Neural progenitor cell (in vitro differentiated cells): ENCODE data around the gene WDR36.

Experiments
- EZH2 ChIP-seq: fragments of 200-600 bp; sonication (generic); IDR thresholded peaks from 2 replicates; pipeline ENCODE4 v1.6.1; 2017; ENCODE audit warnings: antibody characterized with exemption, mild to moderate bottlenecking, moderate library complexity
- EZH2phosphoT487 ChIP-seq: fragments of 200-600 bp; sonication (generic); IDR thresholded peaks from 2 replicates; pipeline ENCODE4 v1.6.1; 2017; ENCODE audit warnings: antibody characterized with exemption
- TF ChIP-seq, protein P1 (sequence below): fragments of 200-600 bp; sonication (generic); IDR thresholded peaks from 2 replicates; pipeline ENCODE4 v1.5.1; 2017; ENCODE audit warnings: antibody characterized with exemption, mild to moderate bottlenecking

DNA sequence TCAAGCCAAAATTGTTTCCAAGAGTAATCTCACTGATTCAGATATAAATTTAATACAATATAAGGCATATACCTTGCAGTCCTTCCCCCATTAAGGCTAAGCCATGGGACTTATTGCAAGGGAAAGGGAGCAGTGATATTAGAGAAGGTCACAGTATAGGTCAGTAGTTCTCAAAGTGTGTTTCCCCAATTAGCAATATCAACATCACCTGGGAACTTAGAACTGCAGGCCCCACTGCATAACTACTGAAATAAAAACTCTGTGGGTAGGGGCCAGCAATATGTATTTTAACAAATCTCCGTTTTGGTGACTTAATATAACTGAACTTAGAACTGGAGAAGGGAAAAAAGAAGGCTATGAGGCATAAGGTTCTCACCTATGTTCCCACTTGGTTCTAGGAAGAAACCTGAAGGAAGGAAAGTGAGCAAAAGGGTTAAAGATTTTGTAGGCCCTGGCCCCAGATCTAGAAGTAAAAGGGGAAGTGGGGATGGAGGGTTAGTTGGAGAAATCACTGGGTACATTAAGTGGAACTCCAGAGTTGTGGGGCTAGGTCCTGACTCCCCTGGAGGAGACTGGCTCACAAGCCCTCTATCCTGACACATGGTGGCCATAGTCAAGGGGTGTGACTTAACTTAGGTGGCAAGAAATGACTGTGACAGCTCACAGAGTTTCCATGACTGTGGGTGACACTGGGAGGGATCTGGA, 40.7 kb downstream of the WDR36 start:
- TF ChIP-seq, protein P1, sequence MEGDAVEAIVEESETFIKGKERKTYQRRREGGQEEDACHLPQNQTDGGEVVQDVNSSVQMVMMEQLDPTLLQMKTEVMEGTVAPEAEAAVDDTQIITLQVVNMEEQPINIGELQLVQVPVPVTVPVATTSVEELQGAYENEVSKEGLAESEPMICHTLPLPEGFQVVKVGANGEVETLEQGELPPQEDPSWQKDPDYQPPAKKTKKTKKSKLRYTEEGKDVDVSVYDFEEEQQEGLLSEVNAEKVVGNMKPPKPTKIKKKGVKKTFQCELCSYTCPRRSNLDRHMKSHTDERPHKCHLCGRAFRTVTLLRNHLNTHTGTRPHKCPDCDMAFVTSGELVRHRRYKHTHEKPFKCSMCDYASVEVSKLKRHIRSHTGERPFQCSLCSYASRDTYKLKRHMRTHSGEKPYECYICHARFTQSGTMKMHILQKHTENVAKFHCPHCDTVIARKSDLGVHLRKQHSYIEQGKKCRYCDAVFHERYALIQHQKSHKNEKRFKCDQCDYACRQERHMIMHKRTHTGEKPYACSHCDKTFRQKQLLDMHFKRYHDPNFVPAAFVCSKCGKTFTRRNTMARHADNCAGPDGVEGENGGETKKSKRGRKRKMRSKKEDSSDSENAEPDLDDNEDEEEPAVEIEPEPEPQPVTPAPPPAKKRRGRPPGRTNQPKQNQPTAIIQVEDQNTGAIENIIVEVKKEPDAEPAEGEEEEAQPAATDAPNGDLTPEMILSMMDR, result no peak
- no peak for TF ChIP-seq EZH2phosphoT487
- TF ChIP-seq EZH2, result no peak
